ENCODE measurements around the gene GPD2.
"Not testable (repeated sequence)": the region's sequence is repeated elsewhere in the genome, so short reads cannot be mapped to it uniquely, and the experiment has no call there.

Gene GPD2

GRCh38 chr2:156592809-156593593 lies 156.8 kb downstream of the GPD2 start:
- DNase-seq, result no peak

GRCh38 chr2:156593594-156593921 lies 157.4 kb downstream of the GPD2 start:
- DNase-seq, result no peak

- no peak for DNase-seq
Observed at GRCh38 chr2:156598563-156598962, 162.4 kb downstream of the GPD2 start.

GRCh38 chr2:156600196-156600595 lies 164.0 kb downstream of the GPD2 start:
- no peak for DNase-seq

- no peak for DNase-seq
Observed at GRCh38 chr2:156601855-156602551, 165.8 kb downstream of the GPD2 start.

- no peak for DNase-seq
Observed at GRCh38 chr2:156602552-156602933, 166.4 kb downstream of the GPD2 start.

- no peak for DNase-seq
Observed at GRCh38 chr2:156615836-156616322, 179.7 kb downstream of the GPD2 start.

- DNase-seq, result not testable (repeated sequence)
Observed at GRCh38 chr2:156618071-156618470, 181.9 kb downstream of the GPD2 start.

- no peak for DNase-seq
Observed at GRCh38 chr2:156619021-156619539, 182.9 kb downstream of the GPD2 start.

- DNase-seq, result no peak
Observed at GRCh38 chr2:156622491-156622890, 186.3 kb downstream of the GPD2 start.

GRCh38 chr2:156625360-156626170 lies 189.4 kb downstream of the GPD2 start:
- no peak for DNase-seq

GRCh38 chr2:156626931-156627330 lies 190.8 kb downstream of the GPD2 start:
- no peak for DNase-seq

- DNase-seq, result no peak
Observed at GRCh38 chr2:156630579-156631337, 194.6 kb downstream of the GPD2 start.

- DNase-seq, result no peak
Observed at GRCh38 chr2:156635646-156636045, 199.5 kb downstream of the GPD2 start.

Measured in activated CD4-positive, alpha-beta T cell treated with anti-CD3 and anti-CD28 coated beads, Interleukin-2, amount 50 U/mL, for 16 hours (primary cell).